CD4-positive, alpha-beta T cell treated with Interleukin-10 for 1 hour (primary cell): ENCODE data around the gene FLVCR1.
"Not testable (repeated sequence)": the region's sequence is repeated elsewhere in the genome, so short reads cannot be mapped to it uniquely, and the experiment has no call there.

Source experiments
- DNase-seq: peaks from one replicate; pipeline ENCODE4 v3.0.0-alpha.2; 2020

Gene FLVCR1

DNA sequence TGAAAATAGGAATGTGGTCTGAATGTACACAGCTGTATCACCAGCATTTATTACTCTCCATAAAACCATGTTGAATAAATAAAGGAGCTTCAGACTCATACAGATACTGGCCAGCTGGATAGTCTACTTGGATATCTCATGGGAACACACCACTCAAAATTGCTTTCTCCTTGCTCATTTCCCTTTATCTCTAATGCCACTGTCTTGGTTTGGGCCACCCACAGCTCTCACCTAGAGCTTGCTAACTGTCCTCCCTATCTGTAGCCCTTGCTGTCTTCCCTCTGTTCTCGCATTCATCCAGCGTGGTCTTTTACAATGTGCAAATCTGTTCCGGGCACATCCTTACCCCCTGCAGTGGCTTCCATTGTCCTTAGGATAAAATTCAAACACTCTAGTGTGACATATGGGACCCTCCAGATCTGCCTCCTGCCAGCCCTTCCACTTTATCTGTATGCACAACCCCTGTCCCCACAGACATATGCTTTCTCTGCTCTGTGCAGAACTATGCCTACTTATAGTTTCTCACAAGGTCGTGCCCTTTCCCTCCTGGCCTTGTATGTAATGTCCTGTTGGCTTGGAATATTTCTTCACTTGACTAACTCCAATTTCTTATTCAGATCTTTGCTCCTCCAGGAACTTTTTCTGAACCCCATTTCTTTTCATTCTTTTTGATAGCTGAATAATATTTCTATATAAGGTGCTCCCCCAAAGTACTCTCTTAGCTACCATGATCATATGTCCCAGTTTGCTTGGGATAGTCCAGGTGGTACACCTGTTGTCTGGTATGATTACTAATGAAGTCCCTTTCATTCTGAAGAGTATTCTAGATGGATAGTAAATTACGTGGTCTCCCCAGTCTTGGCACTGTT is 2.9 kb downstream of the FLVCR1 start:
- DNase-seq = no peak

DNA sequence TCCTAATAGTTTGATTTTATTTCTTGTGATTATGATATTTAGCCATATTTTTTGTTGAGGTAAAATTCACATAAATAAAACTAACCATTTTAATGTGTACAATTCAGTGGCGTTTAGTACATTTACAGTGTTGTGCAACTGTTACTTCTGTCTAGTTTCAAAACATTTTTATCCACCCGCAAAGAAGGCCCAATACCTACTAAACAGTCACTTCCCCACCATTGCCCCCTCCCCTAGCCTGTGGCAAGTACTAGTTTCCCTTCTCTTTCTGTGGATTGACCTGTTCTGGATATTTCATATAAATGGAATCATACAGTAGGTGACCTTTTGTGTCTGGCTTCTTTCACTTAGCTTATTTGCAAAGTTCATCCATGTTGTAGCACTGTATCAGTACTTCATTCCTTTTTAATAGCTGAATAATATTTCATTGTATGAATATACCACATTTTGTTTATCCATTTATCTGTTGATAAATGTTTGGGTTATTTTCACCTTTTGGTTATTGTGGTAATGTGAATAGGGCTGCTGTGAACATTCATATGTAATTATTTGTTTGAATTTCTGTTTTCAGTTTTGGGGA is 4.1 kb downstream of the FLVCR1 start:
- no peak for DNase-seq

DNA sequence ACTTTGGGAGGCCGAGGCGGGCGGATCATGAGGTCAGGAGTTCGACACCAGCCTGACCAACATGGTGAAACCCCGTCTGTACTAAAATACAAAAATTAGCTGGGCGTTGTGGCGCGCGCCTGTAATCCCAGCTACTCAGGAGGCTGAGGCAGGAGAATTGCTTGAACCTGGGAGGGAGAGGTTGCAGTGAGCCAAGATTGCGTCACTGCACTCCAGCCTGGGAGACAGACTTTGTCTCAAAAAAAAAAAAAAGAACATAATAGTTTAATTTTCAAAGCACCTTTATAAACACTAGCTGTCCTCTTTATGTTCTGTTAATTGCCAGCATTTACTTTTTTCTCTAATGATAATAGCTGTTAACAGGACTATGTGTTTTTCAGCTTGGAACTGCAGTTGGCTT is 5.3 kb downstream of the FLVCR1 start:
- DNase-seq = not testable (repeated sequence)

DNA sequence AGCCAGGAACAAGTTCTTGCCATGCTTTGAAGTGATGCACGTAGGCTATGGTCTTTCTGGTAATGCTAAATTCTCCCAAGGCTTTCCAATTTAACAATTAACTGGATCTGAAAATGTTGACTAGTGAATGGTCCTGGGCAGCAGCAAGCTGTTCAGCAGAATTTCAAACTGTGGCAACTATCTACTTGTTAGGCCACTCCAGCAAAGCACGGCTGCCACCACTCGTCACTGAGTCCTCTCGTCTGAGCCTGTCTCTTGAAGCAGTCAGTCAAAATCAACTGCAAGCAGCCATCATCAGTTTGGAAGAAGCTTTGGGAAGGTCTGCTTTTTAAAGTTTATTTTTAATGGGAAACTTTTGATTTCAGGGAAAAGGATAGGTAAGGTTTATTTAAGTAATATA is 6.1 kb downstream of the FLVCR1 start:
- no peak for DNase-seq

DNA sequence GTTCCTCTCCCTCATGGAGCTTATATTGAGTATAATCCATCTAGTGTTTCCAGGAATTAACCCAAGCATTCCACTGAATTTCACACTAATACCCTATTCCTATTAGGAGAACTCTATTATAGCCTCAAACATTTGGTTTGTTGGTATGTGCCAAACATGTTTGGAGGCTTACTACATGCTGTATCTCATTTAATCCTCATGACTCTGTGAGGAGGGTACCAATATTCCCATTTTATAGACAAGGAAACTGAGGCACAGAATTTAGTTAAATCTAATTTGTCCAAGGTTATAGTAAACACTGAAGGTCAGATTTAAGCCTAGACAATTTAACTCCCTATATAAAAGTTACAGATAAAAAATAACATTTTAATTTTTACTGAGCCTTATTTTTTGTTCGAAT is 9.1 kb downstream of the FLVCR1 start:
- DNase-seq = no peak

DNA sequence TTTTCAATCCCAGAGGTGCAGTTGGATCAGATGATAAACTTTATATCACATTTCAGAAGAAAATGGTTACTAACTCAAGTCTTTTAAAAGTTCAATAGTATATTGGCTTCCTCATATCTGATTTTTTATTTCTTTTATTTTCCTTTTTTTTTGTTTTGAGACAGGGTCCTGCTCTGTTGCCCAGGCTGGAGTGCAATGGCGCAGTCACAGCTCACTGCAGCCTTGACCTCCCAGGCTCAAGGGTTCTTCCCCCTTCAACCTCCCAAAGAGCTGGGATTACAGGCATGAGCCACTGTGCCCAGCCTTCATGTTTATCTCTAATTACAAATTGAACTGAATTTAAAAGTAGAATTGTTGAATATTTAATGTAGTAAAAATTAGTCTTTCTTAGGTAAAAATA is 13.9 kb downstream of the FLVCR1 start:
- DNase-seq = no peak

DNA sequence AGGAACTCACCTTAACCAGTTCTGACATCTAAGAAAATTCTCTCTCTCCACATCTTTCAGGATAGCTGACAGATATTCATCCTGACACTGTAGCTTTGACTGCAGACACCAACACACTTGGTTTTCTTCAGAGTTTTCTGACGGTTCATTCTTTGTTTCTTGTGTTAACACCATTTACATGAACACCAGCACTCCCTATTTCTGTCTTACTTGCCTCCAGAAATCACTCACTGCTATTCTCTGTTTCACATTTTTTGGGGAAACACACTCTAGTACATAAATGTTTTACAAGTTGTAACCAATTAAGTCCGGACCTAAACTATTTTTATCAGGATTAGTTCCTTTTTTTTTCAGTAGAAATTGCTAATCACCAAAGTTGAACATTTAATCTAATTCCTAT is 15.4 kb downstream of the FLVCR1 start:
- DNase-seq = no peak

DNA sequence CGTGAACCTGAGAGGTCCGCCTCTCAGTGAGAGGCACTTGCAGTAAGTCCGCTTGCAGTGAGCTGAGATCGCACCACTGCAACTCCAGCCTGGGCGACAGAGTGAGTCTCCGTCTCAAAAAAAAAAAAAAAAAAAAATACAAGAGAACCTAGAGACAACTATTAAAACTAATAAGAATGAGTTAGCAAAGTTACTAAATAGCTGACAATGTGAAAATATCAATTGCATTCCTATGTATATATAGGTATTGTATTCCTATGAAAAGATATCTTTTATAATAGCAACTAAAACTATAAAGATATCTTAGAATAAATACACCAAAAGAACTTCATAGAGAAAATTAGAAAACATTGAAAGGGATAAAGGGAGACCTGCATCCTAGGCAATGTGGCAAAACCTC is 20.3 kb downstream of the FLVCR1 start:
- DNase-seq = no peak

DNA sequence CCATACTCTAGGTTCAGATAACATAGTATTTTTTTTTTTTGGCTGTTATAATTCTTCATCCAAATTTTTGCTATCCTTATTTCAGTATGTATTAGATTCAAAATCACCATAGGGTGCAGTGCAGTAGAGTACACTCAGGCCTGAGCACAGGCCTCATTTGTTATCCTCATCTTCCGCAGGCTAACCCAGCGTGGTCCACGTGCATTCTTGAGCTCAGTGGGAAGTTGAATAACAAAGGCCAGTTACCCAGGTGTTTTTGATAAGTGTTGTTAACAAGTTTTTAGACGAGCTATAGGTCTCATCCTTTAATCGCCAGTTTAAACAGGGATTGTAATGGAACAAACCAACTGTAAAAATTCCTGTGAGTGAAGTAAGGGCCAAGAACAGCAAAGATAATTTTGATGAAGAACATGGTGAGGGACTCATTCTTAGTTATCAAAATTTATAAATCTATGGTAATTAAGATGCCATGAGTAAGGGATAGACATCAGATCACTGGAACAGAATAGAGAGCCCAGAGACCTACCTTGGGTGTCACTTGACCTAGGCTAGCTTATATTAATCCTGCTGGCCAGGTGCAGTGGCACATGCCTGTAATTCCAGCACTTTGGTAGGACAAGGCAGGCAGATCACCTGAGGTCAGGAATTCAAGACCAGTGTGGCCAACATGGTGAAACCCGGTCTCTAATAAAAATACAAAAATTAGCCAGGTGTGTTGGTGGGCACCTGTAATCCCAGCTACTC is 22.0 kb downstream of the FLVCR1 start:
- DNase-seq = no peak

DNA sequence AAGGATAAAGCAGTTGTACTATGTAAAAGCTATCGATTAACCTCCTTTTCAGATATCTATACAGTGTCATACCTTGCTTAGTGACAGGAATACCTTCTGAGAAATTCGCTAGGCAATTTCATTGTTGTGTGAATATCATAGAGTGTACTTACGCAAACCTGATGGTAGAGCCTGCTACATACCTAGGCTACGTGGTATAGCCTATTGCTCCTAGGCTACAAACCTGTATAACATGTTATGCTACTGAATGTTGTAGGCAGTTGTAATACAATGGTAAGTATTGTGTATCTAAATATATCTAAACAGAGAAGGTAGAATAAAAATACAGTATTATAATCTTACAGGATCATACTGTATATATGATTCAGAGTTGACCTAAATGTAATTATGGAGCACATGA is 26.5 kb downstream of the FLVCR1 start:
- DNase-seq = no peak

DNA sequence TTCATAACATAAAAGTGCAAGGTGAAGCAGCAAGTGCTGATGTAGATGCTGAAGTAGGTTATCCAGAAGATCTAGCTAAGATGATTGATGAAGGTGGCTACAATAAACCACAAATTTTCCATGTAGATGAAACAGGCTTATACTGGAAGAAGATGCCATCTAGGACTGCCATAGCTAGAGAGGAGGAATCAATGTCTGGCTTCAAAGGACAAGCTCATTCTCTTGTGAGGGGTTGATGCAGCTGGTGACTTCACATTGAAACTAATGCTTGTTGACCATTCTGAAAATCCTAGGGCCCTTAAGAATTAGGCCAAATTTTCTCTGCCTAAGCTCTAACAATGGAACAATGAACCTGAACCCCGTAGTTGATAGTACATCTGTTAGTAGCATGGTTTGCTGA is 34.0 kb downstream of the FLVCR1 start:
- DNase-seq = no peak

DNA sequence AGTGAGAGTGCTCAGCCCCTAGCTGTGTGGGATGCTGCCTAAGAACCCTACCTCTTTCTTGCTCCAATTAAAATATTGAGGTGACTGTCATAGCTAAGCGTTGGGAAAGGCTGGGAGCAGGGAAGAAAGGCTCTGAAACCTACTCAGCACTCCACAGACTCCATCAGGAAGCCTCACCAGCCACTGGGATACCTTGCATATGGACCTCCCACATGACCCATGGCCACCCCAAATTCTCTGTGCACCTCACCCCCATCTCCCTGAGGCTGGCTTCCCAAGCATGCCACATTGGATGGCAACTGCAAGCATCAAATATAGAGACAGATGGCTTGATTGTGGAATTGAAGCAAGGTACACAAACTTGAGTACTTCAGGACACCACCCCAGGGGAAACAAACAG is 41.8 kb downstream of the FLVCR1 start:
- DNase-seq = no peak

DNA sequence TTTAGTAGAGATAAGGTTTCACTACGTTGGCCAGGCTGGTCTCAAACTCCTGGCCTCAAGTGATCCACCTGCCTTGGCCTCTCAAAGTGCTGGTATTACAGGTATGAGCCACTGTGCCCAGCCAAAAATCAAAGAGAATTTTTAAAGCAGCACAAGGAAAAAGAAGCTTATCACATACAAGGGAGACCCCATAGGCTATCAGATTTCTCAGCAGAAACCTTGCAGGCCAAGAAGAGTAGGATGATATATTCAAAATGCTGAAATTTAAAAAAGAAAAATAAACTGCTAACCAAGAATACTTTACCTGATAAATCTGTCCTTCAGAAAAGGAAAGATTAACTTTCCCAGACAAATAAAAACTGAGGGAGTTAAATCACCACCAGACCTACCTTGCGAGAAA is 43.2 kb downstream of the FLVCR1 start:
- DNase-seq = no peak

DNA sequence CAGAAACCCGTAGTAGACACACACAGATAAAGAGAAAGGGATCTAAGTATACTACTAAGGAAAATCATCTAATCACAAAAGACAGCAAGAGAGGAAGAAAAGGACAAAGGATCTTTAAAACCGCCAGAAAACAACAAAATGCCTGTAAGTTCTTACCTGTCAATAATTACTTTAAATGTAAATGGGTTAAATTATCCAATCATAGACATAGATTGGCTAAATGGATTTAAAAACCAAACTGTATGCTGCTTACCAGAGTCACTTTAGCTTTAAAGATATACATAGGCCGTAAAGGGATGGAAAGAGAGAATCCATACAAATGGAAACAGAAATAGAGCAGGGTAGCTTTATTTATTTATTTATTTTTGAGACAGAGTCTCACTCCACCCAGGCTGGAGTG is 44.0 kb downstream of the FLVCR1 start:
- DNase-seq = no peak

DNA sequence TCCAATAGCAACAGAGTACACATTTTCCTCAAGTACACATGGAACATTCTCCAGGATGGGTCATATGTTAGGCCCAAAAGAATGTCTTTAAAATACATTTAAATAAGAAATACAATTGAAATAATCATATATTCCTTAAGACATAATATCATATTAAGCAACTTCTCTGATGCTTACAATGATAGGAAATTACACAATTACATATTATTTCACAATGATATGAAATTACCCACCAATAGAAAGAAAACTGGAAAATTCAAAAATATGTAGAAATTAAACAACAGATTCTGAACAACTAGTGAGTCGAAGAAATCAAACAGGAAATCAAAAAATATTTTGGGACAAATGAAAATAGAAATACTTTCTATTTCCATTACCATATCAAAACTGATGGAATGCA is 45.6 kb downstream of the FLVCR1 start:
- DNase-seq = no peak

DNA sequence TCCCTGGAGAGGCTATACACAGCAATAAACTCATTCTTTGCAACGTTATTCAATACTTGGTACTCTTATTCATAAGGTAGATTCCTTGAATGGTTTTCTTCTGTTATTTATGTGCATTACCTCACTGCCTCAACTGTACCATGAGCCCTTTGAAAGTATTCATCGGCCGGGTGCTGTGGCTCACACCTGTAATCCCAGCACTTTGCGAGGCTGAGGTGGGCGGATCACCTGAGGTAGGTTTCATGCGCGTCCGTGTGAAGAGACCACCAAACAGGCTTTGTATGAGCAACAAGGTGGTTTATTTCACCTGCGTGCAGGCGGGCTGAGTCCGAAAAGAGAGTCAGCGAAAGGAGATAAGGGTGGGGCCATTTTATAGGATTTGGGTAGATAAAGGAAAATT is 50.0 kb downstream of the FLVCR1 start:
- DNase-seq = not testable (repeated sequence)

DNA sequence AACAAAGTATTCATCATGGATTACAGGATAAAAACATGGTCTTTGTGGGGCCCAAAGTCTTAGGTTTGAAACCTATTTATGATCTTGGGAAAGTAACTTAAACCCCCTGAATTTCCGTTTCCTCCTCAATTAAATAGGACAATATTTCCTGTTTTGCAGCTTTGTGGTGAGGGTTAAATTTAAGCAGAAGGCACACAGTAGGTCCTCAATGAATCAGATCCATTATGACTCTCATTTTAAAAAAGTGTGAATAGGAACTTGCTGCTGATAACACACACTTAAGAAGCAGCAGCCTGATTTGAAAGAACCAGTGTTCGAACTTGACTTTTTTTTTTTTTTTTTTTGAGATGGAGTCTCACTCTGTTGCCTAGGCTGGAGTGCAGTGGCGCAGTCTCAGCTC is 50.9 kb downstream of the FLVCR1 start:
- no peak for DNase-seq

DNA sequence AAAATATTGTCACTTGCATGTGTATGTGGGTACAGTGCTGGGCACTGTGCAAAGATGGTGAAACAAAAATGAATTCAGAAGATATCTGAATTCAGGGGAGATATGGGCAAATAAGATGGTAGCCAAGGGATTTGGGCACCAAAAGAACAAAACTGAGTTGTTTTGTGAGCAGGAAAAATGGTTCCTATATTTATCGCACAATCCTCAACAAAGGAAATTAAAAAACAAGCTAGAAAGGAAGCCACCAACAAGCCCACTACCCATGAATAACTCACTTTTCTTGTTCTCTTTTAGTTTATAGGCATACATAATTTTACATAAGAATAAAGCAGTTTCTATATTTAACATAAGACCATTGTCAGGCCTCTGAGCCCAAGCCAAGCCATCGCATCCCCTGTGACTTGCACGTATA is 51.6 kb downstream of the FLVCR1 start:
- no peak for DNase-seq

DNA sequence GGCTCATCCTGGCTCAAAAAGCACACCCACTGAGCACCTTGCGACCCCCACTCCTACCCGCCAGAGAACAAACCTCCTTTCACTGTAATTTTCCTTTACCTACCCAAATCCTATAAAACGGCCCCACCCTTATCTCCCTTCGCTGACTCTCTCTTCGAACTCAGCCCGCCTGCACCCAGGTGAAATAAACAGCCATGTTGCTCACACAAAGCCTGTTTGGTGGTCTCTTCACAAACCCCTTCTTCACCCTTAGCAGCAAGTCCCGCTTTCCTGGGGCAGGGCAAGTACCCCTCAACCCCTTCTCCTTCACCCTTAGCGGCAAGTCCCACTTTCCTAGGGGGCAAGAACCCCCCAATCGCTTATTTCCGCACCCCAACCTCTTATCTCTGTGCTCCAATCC is 52.1 kb downstream of the FLVCR1 start:
- not testable (repeated sequence) for DNase-seq

DNA sequence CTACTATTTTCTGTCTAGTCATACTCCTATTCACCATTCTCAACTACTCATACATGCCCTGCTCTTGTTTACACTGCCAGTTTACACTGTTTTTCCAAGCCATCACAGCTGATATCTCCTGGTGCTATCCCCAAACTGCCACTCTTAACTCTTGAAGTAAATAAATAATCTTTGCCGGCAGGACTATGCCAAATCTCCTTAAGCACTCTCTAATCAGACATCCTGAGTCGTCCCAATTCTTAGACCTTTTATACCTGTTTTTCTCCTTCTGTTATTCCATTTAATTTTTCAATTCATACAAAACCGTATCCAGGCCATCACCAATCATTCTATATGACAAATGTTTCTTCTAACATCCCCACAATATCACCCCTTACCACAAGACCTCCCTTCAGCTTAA is 55.6 kb downstream of the FLVCR1 start:
- DNase-seq = not testable (repeated sequence)

DNA sequence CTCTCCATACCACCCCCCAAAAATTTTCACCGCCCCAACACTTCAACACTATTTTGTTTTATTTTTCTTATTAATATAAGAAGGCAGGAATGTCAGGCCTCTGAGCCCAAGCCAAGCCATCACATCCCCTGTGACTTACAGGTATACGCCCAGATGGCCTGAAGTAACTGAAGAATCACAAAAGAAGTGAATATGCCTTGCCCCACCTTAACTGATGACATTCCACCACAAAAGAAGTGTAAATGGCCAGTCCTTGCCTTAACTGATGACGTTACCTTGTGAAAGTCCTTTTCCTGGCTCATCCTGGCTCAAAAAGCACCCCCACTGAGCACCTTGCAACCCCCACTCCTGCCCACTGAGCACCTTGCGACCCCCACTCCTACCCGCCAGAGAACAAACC is 56.0 kb downstream of the FLVCR1 start:
- DNase-seq = not testable (repeated sequence)

DNA sequence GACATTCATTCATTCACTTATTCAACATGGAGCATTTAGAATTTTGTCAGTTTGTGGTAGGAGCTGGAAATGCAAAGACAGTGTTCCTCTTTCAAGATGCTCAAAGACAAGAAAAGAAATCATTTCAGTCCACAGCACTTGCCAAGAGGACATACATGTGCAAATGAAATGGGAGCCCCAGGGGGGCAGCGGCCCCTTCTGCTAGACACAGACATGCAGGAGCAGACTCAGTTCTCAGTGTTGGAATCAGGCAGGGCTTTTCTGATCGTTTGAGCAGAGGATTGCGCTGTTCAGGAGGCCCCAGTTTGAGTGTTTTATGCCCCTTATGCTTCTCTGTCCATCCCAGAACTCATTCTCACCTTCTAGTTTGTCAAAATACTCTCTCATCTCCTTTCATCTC is 56.7 kb downstream of the FLVCR1 start:
- DNase-seq = no peak

DNA sequence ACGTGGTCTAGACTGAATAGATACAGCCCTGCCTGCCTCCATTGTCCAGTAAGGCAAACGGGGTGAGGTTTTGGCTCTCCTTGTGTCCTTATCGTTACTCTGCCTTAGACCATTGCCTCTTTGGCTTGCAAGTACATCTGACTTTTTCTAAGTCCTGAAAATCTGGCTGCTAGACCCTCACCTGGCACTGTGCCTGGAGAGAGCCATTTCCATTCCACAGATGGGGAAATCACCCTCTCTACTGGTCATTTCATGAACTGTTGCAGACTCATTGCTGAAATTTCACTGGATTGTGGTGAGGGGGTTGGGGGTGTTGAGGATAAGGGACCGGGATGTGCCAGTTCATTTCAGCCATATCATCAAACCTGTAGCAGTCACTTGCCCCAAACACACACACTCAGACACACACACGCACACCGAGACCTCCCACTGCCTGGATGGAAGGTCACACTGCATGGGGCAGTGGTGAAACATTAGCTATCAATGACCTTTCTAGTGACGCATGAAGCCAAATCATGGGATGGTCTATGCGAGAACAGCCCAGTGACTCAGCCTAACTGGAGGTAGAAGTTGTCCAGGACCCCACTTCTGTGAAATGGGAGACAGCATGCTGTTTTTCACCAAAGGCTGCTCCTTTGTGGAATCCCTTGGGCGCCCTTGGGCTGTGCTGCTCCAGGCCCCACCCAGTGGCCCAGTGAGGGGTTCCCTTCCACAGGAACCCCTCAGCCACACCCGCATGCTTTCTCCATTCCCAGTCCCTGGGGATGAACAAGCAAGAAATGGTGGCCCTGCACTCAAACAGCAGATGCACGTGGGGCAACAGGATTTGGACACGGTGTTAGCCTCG is 57.4 kb downstream of the FLVCR1 start:
- DNase-seq = no peak
